Urothelium cell line (cell line): ENCODE data around the gene MED10.
A peak's percentile ranks its signal among the peaks of the same experiment; 100 is the strongest.

Source experiments
- DNase-seq: peaks from one replicate; pipeline ENCODE4 v3.0.0; 2011; ENCODE audit warnings: low spot score, mixed read lengths
- FAIRE-seq: peaks from 2 replicates; lab custom pipeline; 2011; peaks lifted over from hg19 to GRCh38; lab: Jason Lieb, UNC

MED10 gene, protein sequence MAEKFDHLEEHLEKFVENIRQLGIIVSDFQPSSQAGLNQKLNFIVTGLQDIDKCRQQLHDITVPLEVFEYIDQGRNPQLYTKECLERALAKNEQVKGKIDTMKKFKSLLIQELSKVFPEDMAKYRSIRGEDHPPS

DNA sequence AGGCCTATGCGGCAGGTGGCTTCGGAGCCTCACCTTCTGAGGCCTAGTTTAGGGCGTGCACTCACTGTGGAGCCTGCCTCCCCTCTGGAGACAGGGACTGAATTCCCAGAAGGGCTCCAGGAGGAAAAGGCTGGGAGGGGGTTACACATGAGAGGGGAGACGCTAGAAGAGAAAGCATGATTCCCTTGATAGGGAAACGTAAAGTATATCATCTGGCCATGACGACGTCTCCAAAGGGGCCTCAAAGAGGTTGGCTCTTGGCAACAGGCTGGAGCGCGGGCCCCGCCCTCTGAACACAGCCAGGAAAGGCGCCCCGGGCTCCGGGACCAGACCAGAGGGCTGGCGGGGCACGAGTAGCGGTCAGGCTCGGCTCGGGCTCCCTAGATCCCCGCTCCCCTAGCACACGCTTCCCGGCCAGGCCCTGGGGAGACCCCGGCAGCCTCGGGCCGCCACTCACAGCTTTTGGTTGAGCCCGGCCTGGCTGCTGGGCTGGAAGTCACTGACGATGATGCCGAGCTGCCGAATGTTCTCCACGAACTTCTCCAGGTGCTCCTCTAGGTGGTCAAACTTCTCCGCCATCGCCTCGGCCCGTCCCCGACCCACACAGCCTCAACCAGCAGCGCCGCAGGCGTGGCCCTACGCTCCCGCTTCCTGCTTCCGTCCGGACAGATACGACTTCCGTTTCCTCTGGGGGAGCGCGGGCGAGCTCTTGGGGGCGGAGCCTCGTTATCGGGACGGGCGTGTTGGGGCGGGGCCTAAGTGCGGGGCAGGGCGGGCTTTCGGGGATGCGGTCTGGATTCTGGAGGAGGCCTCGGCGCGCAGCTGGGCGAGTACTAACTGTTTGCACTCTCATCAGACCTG is at the start of gene MED10:
Gene MED10, minus strand, starts transcription at position 643 of the 861 bp plus-strand sequence. Its CDS starts 64 bp downstream, at position 579.
- FAIRE-seq (peak; percentile 86), DNase-seq (peak; percentile 98)

DNA sequence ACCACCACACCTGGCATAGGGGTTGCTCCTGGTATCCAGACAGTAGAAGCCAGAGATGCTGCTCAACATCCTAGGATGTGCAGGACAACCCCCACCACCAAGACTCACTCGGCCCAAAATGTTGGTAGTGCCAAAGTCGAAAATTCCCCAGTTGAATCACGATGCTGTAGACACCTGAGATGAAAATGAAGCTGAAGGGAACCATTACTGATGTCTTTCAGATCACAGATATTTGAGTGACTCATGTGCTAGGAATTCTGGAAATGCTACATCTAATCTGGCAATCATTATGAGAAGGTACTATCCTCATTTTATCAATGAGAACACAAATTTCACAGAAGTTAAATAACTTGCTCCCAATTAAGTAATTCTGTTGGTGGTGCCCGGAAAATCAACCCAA is 49.3 kb upstream of the MED10 start:
- DNase-seq (peak; percentile 65), FAIRE-seq (peak; percentile 91)

DNA sequence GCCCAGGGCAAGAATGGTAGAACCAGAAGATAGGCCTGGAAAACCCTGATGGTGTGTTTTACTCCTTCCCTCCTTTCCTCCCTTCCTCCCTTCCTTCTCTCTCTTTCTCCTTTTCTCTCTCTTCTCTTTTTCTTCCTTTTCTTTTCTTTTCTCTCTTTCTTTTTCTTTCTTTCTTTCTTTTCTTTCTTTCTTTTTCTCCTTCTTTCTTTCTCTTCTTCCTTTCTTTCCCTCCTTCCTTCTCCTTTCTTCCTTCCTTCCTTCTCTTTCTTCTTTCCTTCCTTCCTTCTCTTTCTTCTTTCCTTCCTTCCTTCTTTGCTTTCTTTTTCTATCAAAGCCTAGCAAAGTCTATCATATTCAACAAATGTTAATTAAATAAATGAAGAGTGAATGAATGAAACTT is 46.4 kb upstream of the MED10 start:
- no peak for DNase-seq
- no peak for FAIRE-seq

DNA sequence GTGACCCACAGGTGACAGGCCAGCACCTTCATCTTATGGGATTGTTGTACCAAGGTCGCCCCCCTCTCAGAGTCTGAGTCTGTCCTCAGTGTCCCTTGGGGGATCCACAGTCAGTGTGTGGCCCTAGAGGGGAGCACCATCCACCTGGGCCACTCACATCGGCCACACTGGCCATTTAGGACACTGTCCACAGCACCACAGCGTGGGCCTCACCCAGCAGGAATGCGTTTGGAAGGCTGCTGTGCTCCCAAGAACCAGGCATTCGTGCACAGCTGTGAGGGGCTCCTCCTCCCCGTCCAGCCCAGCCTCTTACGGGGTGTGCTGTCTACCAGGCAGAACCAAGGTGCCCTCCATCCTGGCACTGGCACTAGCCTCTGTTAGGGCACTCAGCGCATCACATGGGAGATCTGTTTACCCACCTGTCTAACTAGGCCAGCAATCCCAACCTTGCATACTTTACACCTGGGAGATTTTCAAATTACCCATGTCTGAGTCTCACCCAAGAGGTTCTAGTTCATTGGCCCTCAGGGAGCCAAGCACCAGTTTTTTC is 45.8 kb upstream of the MED10 start:
- FAIRE-seq, result peak; percentile 5
- no peak for DNase-seq

DNA sequence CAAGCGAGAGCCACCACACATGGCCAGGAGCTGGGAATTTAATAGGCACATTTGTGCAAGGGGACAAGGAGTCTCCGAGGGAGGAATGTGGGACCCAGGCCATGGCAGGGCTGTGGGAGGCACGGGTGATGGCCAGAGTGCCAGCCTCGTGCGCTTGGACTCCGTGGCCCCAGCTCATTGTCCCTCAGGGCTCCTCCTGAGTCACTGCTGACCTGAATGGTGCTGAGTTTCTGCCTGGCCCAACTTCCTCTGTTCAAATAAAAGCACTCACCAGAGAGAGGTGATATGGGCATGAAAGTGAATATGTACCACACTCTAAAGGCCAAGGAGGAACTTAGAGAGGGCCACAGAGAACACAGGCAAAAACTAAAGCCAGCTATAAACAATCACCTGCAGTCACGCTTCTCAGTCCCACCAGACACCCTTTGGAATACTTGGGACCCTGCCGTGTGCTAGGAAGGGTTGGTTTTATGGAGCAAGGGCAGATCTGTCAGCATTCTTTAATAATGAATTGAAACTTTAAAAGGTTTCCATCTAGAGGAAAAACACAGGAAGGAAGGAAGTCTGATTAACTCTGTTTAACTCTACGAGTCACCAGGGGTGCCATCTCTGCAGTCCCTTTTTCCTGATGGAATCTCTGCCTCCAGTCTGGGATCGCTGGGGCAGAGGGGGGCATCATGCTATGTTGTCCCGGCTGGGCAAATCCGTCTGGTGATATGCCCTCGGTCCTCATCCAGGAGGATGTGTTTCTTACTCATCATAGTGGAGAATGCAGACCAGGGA is 45.2 kb upstream of the MED10 start:
- DNase-seq, result no peak
- FAIRE-seq, result no peak

DNA sequence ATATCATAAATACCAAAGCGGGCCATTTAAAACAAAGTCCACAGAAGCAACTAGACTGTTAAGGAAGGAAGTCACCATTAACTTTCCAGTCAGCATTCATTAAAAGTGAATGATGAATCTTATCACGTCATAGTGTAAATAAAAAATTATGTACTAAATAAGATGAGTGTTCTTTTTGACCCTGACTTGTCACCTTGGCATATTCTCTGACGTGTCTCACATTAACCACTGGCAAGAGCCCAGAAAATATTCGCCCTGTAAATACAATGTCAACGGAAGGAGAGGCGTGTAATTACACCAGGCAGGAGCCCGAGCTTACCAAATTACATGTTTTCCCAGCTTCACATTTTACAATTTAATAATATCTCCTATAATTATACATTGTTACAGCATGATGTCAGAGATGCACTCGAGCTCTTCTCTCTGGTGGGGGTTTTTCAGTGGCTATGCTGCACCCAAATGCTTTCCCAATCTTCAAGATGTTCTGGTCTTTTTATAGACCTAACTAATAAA is 41.0 kb upstream of the MED10 start:
- no peak for DNase-seq
- no peak for FAIRE-seq

DNA sequence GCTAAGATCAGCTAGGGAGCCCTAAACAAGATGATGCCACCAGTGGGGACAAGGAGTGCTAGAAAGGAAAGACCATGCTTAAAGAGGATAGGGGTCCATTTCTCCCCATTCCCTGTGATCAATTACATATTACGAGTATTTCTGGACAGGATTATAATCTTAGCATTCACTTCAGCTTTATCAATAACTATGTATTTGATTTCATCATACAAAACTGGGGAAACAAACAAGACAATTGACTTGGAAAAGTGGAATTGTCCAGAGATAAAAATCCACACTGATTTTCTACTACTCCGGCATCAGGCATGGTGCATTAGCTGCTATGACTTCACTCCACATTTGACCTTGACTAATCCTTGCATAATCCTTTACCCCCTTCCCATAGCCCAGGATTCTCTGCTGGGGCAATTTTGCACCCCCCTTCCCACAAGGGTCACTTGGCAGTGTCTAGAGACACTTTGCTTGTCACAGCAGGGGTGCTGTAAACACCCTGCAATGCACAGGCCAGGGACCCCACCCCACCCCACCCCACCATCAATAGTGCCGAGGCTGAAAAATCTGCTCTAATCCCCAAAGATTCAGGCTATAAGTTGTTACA is 40.4 kb upstream of the MED10 start:
- FAIRE-seq (no peak), DNase-seq (no peak)

DNA sequence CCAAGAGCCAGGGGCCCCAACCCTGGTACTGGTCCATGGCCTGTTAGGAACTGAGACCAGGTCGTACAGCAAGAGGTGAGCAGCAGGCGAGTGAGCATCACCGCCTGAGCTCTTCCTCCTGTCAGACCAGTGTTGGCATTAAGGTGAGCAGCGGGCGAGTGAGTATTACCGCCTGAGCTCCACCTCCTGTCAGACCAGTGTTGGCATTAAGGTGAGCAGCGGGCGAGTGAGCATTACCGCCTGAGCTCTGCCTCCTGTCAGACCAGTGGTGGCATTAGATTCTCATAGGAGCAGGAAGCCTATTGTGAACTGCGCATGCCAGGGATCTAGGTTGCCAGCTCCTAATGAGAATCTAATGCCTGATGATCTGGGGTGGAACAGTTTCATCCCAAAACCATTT is 39.3 kb upstream of the MED10 start:
- FAIRE-seq (peak; percentile 48), DNase-seq (no peak)

DNA sequence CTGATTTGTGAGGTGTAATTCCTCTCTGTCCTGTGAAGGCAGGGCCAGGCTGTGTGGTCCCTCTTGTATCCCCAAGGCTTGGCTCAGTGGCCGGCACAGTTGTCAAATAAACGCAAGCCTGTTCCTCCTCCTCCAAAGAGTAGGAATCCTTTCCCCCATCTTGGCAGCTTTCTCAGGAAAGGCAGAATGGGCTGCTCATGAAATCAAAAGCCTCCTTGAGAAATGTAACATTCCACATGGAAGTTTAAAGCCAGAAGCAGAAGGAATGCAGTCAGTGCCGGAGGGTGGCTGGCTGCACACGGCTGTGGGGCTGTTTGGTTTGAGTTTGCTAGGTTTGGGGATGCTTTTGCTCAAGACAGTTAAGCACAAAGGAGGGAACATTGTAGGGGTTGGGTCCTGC is 34.5 kb upstream of the MED10 start:
- FAIRE-seq, result no peak

DNA sequence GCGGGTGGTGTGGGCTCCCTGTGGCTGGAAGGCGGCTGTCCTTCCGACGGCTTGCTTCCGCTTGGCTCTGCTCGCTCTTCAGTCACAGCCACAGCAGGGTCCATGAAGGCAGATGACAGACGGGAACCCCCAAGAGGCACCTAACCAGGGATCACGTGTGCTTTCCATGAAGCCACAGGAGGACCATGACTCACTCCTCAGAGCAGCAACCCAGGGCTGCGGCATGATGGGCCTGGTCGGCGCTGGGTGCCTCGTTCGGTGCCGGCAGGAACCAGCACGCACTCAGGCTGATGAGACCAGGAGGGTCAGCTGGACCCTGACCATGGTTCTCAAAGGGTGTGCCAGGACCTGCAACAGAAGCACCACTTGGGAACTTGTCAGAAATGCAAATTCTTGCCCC is 32.8 kb upstream of the MED10 start:
- peak; percentile 64 for DNase-seq

More for the DNA sequence above, 34.5 kb upstream of the MED10 start:
- DNase-seq, result no peak

DNA sequence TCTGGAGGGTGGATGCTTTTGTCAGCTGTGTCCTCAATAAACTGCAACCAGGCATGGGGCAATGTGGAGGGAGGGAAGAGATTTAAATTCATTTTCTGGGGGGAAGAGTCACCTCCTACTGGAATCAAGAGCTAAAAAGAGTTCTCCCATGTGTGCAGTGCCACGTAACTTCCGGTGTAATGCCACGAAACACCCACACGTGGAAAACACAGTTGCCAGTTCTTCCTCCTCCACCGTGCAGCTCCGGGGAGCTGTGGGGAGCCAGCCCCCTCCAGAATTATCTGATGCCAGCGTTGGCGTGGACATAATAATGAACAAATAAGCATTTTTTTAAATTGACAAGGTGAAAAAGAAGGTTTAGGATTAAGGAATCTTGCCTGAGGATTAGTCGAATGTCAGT is 32.1 kb upstream of the MED10 start:
- DNase-seq, result no peak
- no peak for FAIRE-seq

More for the DNA sequence above, 32.8 kb upstream of the MED10 start:
- FAIRE-seq, result no peak

DNA sequence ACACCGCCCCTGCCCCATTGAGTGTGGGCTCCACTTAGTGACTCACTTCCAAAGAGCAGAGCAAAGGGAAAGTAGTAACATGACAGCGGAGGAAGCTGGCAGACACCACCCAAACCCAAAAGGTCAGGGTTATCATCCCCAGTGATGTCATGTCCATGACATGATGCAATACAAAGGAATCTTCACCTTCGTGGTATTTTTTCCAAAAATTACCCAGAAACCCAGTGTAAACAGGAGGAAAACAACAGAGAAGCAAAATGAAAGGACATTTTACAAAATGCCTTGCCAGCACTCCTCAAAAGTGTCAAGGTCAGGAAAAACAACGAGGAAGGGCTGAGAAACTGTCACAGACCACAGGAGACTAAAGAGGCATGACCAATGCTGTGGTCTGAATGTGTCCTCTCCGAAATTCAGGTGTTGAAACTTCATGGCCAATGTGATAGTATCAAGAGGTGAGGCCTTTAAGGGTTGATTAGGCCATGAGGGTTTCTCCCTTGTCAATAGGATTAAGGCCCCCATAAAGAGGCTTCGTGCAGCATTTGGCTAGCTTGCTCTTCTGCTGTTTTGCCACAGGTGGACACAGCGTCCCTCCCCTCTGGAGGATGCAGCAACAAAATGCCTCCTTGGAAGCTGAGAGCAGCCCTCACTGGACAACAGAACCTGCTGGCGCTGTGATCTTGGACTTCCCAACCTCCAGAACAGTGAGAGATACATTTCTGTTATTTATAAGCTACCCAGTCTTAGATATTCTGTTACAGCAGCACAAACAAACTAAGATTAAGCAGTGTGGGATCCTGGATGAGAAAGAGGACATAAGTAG is 30.5 kb upstream of the MED10 start:
- FAIRE-seq (peak; percentile 52), DNase-seq (no peak)

DNA sequence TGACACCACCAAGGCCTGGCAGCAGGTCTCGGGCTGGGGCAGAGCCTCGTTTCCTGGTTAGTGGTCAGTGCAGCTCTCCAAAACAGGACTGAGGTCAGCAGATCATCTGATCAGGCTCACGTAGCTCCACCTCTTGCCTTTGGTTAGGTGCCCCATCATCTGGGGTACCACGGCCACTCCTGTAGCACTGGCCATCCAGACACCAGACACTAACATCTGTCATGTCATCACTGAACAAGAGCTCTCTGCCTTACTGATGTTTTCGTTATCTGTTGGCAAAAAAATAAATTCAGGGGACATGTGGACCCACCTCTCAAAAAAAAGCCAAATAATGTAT is 29.9 kb upstream of the MED10 start:
- DNase-seq, result no peak
- no peak for FAIRE-seq

DNA sequence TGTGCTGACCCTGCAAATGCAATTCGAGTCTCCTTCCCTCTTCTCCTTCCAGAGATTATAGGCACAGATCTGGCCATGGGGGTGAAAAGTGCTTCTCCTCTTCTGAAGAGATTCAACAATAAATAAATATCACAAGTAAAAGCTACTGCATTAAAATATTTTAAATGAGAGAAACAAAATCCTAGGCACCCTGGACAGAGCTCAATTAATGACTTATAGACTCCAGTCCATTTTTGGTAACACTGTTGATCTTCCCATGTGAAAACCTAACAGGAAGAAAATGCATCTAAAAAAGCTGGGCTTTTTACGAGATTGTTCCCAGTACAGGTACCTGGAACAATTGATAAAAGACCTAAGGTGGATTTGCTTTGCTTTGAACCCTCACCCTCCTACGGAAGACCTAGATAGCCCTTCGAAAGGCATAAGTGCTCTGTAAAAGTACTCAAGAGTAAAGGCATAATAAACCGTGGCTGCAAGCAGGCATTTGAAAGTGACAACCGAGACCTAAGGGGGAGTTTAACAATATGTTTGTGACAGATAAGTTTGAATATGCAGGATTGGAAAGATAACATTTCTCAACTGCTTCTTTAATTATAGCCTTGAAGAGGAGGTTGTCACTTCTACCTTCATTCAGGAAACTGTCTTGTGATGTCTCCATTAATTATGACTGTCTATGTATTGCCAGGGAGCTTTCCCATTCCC is 29.4 kb upstream of the MED10 start:
- FAIRE-seq, result no peak
- no peak for DNase-seq

DNA sequence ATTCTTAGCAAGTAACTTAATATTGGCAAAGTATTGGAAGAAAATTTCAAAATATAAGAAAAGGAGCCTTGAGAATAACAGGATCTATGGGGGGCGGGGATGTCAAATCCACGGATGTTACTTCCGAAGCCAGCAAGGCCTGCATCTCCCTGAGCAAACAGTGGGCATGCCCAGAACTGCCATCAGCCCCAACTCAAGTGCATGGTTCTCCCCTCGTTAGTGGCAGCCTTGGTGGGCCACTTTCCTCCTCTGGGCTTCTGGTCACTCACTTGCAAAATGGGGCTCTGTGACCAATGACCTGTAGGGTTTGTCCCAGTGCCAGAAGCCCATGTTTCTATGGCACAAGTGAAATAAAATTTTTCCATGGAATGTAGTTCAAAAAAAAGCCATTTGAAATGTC is 27.2 kb upstream of the MED10 start:
- no peak for FAIRE-seq
- DNase-seq, result no peak

DNA sequence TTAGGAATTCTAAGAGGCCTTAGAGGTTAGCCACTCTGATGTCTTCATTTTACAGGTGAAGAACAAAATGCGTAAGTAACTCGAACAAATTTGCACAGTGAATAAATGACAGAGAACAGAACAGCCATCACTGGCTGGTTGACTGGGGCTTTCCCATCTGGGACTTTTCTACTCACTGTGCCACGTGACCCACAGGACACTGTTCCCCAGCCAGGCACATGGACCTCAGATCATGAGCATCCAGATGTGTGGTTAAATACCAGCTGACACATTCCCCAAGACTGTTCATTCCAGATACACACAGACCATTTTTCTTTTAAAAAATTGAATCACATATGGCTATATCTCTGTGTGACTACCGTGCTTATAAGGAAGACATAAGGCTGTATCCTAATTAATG is 25.8 kb upstream of the MED10 start:
- no peak for DNase-seq
- no peak for FAIRE-seq

DNA sequence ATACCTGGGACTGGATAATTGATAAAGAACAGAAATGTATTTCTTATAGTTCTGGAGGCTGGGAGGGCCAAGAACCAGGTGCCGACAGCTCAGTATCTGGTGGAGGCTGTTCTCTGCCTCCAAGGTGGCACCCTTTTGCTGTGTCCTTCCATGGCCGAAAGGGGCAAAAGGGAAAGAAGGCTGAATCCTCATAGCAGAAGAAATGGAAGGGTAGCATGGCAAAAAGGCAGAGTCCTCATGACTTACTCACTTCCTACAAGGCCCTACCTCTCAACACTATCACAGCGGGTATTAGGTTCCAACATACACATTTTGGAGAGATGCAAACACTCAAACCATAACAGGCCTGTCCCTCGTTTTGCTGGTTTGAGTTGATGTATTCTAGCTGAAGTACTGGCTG is 25.1 kb upstream of the MED10 start:
- DNase-seq (no peak), FAIRE-seq (no peak)

DNA sequence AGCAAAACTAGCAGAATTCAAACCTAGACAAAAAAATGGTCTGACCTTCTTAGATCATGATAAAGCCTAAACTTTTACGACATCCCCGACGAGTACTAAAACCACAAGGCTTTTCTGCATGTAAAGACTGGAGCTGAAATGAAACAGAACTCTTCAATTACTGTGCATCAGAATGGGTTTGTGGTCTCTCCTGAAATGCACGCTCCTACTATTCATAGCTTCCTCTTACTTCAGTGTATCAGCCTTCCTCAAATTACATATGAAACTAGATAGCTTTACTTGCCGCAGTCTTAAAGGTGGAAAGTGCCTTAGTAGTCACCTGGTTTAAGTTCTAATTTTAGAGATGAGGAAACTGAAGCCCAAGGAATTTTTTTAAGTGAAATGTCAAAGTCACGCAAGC is 24.6 kb upstream of the MED10 start:
- DNase-seq (no peak), FAIRE-seq (no peak)

DNA sequence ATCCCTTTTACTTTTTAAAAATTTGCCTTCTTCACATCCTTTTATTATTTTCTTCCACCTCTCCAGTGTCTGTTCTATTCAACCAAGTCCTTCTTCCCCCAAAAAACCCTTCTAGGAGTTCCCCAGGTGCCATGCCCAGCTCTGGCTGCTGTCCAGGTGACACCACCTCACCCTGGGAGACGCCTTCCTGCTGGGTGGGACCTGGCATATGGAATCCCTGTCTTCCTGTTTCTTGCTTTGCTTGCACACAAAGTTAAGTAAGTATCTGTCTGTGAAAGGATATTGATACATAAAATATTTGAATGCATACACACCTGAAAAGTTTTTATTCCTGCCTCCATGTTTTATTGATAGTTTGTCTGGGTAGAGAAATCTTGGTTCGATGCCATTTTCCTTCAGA is 23.1 kb upstream of the MED10 start:
- FAIRE-seq (no peak), DNase-seq (no peak)
